ENCODE measurements around the gene CDC37L1. TPM values are rescaled to one million over a fixed set of nuclear protein-coding genes. Genes with fewer than 3 reads are reported as not detected.
A peak's percentile ranks its signal among the peaks of the same experiment; 100 is the strongest.
"Not testable (repeated sequence)": the region's sequence is repeated elsewhere in the genome, so short reads cannot be mapped to it uniquely, and the experiment has no call there.

Gene CDC37L1
- total and polyA plus RNA-seq, 2 donors, result 23.6 to 30.1 TPM

- Histone ChIP-seq H3K4me1 (ENCODE audit: insufficient read depth) (peaks cover 6% of the 10 kb centered on the region), H3K4me3 (ENCODE audit: low read depth, low read length) (peak overlapping the region; percentile 70), H3K27ac (ENCODE audit: low read depth) (peak overlapping the region; percentile 96), H3K36me3 (ENCODE audit: insufficient read depth) (no peaks in the 10 kb centered on the region)
- DNase-seq (ENCODE audit: extremely low spot score), result no peak
- 0% methylated on average over 4 of the region's 4 CpGs for WGBS
These were observed 60.9 kb downstream of the CDC37L1 start for GRCh38 chr9:4740388-4740637.

GRCh38 chr9:4740638-4741364, 61.4 kb downstream of the CDC37L1 start, which contains the start of gene AK3:
Gene AK3 (minus strand): TSS chr9:4741202. CDS start chr9:4741087, 115 bp downstream.
- WGBS, result under 1% methylated on average over 84 of the region's 84 CpGs
- Histone ChIP-seq H3K4me3 (ENCODE audit: low read depth, low read length) (peak within 1 kb of the TSS; percentile 70), H3K36me3 (ENCODE audit: insufficient read depth) (no peaks in the 10 kb centered on the region), H3K4me1 (ENCODE audit: insufficient read depth) (peaks cover 6% of the 10 kb centered on the region), H3K27ac (ENCODE audit: low read depth) (peak within 1 kb of the TSS; percentile 96)
- DNase-seq (ENCODE audit: extremely low spot score), result peak; percentile 59

GRCh38 chr9:4741365-4742089, 62.2 kb downstream of the CDC37L1 start:
- Histone ChIP-seq H3K4me3 (ENCODE audit: low read depth, low read length) (peak overlapping the region; percentile 70), H3K4me1 (ENCODE audit: insufficient read depth) (peaks cover 5% of the 10 kb centered on the region), H3K27ac (ENCODE audit: low read depth) (peak overlapping the region; percentile 96), H3K36me3 (ENCODE audit: insufficient read depth) (no peaks in the 10 kb centered on the region)
- 2% methylated on average over 54 of the region's 54 CpGs for WGBS
- DNase-seq (ENCODE audit: extremely low spot score), result no peak

- H3K36me3 ChIP-seq (ENCODE audit: insufficient read depth), result no peaks in the 10 kb centered on the region
- 57% methylated on average over 3 of the region's 3 CpGs for WGBS
- no peak for DNase-seq (ENCODE audit: extremely low spot score)
- H3K4me1 ChIP-seq (ENCODE audit: insufficient read depth), result peaks cover 4% of the 10 kb centered on the region
- no peak overlapping the region for H3K27ac ChIP-seq (ENCODE audit: low read depth)
- H3K4me3 ChIP-seq (ENCODE audit: low read depth, low read length), result no peak overlapping the region
These were observed 62.9 kb downstream of the CDC37L1 start for GRCh38 chr9:4742246-4742645.

GRCh38 chr9:4743131-4743875, 63.9 kb downstream of the CDC37L1 start:
- DNase-seq (ENCODE audit: extremely low spot score), result no peak
- Histone ChIP-seq H3K4me1 (ENCODE audit: insufficient read depth) (peaks cover 4% of the 10 kb centered on the region), H3K36me3 (ENCODE audit: insufficient read depth) (no peaks in the 10 kb centered on the region), H3K27ac (ENCODE audit: low read depth) (peak overlapping the region; percentile 18), H3K4me3 (ENCODE audit: low read depth, low read length) (no peak overlapping the region)
- 72% methylated on average over 5 of the region's 5 CpGs for WGBS

GRCh38 chr9:4746278-4747030, 67.1 kb downstream of the CDC37L1 start:
- 86% methylated on average over 2 of the region's 2 CpGs for WGBS
- Histone ChIP-seq H3K4me1 (ENCODE audit: insufficient read depth) (no peaks in the 10 kb centered on the region), H3K4me3 (ENCODE audit: low read depth, low read length) (no peak overlapping the region), H3K36me3 (ENCODE audit: insufficient read depth) (no peaks in the 10 kb centered on the region), H3K27ac (ENCODE audit: low read depth) (no peak overlapping the region)
- no peak for DNase-seq (ENCODE audit: extremely low spot score)

GRCh38 chr9:4748612-4749011, 69.2 kb downstream of the CDC37L1 start:
- H3K36me3 ChIP-seq (ENCODE audit: insufficient read depth), result no peaks in the 10 kb centered on the region
- no peak for DNase-seq (ENCODE audit: extremely low spot score)
- no peak overlapping the region for H3K4me3 ChIP-seq (ENCODE audit: low read depth, low read length)
- H3K4me1 ChIP-seq (ENCODE audit: insufficient read depth), result no peaks in the 10 kb centered on the region
- no peak overlapping the region for H3K27ac ChIP-seq (ENCODE audit: low read depth)
- WGBS, result 91% methylated on average over 5 of the region's 5 CpGs

GRCh38 chr9:4750023-4750673, 70.8 kb downstream of the CDC37L1 start:
- H3K36me3 ChIP-seq (ENCODE audit: insufficient read depth), result no peaks in the 10 kb centered on the region
- WGBS, result 35% methylated on average over 8 of the region's 8 CpGs
- no peak overlapping the region for H3K4me3 ChIP-seq (ENCODE audit: low read depth, low read length)
- H3K27ac ChIP-seq (ENCODE audit: low read depth), result no peak overlapping the region
- no peak for DNase-seq (ENCODE audit: extremely low spot score)
- no peaks in the 10 kb centered on the region for H3K4me1 ChIP-seq (ENCODE audit: insufficient read depth)

GRCh38 chr9:4754530-4754929, 75.2 kb downstream of the CDC37L1 start:
- H3K36me3 ChIP-seq (ENCODE audit: insufficient read depth); H3K4me3 ChIP-seq (ENCODE audit: low read depth, low read length); H3K27ac ChIP-seq (ENCODE audit: low read depth); DNase-seq (ENCODE audit: extremely low spot score); H3K4me1 ChIP-seq (ENCODE audit: insufficient read depth): not testable (repeated sequence)

- no peak for DNase-seq (ENCODE audit: extremely low spot score)
- WGBS, result 65% methylated on average over 5 of the region's 5 CpGs
- Histone ChIP-seq H3K4me3 (ENCODE audit: low read depth, low read length) (no peak overlapping the region), H3K36me3 (ENCODE audit: insufficient read depth) (no peaks in the 10 kb centered on the region), H3K4me1 (ENCODE audit: insufficient read depth) (no peaks in the 10 kb centered on the region), H3K27ac (ENCODE audit: low read depth) (no peak overlapping the region)
These were observed 75.7 kb downstream of the CDC37L1 start for GRCh38 chr9:4755026-4755609.

- Histone ChIP-seq H3K4me1 (ENCODE audit: insufficient read depth) (no peaks in the 10 kb centered on the region), H3K36me3 (ENCODE audit: insufficient read depth) (no peaks in the 10 kb centered on the region), H3K27ac (ENCODE audit: low read depth) (no peak overlapping the region), H3K4me3 (ENCODE audit: low read depth, low read length) (no peak overlapping the region)
- no peak for DNase-seq (ENCODE audit: extremely low spot score)
- 67% methylated on average over 4 of the region's 4 CpGs for WGBS
These were observed 77.1 kb downstream of the CDC37L1 start for GRCh38 chr9:4756420-4756819.
